DOHH2 (cell line): ENCODE results near the gene SLC16A13.

Experiments used
- EZH2phosphoT487 ChIP-seq: fragments of 200-600 bp; sonication (generic); IDR thresholded peaks from 2 replicates; pipeline ENCODE4 v1.6.1; 2017; ENCODE audit warnings: borderline replicate concordance, mild to moderate bottlenecking, antibody characterized with exemption, low read length, moderate library complexity, mixed read lengths
- TF ChIP-seq, protein P1 (sequence below): fragments of 200-600 bp; sonication (generic); IDR thresholded peaks from one replicate; pipeline ENCODE4 v1.5.1; 2014; ENCODE audit warnings: antibody characterized with exemption, mild to moderate bottlenecking, low read depth, low read length; ENCODE audit not compliant: poor library complexity, severe bottlenecking

- TF ChIP-seq, protein P1, sequence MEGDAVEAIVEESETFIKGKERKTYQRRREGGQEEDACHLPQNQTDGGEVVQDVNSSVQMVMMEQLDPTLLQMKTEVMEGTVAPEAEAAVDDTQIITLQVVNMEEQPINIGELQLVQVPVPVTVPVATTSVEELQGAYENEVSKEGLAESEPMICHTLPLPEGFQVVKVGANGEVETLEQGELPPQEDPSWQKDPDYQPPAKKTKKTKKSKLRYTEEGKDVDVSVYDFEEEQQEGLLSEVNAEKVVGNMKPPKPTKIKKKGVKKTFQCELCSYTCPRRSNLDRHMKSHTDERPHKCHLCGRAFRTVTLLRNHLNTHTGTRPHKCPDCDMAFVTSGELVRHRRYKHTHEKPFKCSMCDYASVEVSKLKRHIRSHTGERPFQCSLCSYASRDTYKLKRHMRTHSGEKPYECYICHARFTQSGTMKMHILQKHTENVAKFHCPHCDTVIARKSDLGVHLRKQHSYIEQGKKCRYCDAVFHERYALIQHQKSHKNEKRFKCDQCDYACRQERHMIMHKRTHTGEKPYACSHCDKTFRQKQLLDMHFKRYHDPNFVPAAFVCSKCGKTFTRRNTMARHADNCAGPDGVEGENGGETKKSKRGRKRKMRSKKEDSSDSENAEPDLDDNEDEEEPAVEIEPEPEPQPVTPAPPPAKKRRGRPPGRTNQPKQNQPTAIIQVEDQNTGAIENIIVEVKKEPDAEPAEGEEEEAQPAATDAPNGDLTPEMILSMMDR = no peak
- no peak for TF ChIP-seq EZH2phosphoT487
Measured at GRCh38 chr17:7084088-7084487, 48.3 kb downstream of the SLC16A13 start.
